ENCODE data around the gene TPCN1.
A peak's percentile ranks its signal among the peaks of the same experiment; 100 is the strongest.

Gene TPCN1

DNA sequence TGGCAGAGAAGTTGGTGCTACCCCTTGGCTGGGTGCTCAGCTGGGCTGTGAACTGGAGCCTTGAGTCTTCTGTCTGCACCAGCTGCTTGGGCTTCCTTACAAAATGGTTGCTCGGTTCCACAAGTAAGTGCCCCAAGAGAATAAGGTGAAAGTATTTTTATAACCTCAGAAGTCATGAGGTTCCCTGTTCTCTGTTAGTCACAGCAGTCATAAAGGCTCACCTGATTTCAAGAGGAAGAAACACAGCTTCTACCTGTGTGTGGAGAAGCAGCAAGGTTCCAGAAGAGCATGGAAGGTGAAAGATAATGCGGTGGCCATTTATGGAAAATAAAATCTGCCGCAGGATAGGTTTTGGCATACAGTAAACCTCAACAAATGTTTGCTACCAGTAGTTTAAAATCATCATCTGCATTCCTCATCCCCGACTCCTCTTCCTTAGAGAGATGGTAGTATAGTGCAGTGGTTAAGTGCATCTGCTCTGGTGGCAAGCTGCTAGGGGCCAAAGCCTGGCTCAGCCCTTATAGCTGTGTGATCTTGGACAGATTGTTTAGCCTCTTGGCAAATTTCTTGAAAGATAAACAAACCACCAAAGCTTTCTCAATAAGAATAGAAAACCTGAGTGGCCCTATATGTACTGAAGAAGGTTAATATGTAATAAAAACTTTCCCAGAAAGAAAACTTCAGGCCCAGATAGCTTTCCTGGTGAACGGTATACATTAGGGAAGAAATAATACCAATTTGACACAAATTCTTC is 32.4 kb downstream of the TPCN1 start:
- H3K27ac ChIP-seq, result no peak overlapping the region
- DNase-seq (ENCODE audit: low read depth, low spot score), result no peak

DNA sequence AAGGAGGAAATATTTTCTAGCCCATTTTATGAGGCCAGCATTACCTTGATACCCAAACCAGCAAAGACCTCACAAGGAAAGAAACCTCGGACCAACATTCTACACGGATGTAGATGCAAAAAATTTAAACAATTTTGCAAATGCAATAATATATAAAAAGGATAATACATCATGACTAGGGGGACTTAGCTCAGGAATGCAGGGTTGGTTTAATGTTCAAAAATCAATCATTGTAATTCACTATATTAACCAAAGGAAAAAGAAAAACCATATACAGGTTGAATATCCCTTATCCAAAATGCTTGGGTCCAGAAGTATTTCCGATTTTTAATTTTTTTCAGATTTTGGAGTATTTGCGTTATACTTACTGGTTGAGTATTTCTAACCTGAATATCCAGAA is 33.0 kb downstream of the TPCN1 start:
- DNase-seq (ENCODE audit: low read depth, low spot score), result no peak
- H3K27ac ChIP-seq, result no peak overlapping the region

DNA sequence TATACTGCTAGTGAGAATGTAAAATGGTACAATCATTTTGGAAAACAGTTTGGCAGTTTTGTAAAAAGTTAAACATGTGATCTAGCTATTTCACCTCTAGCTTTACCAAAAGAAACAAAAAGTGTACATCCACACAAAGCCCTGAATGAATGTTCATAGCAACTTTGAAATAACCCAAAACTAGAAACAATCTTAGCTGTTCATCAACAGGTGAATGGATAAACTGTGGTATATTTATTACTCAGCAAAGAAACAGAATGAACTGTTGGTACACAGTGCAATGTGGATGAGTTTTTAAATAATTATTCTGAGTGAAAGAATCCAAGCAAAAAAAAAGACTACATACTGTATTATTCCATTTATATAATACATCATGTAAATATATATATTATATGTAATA is 36.3 kb downstream of the TPCN1 start:
- no peak for DNase-seq (ENCODE audit: low read depth, low spot score)
- H3K27ac ChIP-seq, result no peak overlapping the region

DNA sequence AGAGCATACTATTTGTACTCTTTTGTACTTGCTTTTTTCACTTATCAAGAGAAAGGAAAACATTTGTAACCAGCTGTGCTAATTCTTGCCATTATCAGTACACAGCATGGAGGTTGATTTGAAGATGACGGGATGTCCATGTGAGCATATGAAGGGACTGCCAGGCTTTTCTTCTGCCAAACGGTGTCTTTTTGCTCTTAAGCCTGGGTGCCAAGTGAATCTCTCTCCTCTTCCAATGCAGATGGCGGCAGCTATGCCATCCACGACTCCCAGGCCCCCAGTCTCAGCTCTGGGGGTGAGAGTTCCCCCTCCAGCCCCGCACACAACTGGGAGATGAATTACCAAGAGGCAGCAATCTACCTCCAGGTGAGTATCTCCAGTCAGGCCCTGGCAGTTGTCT is 38.9 kb downstream of the TPCN1 start:
- no peak for DNase-seq (ENCODE audit: low read depth, low spot score)
- H3K27ac ChIP-seq, result no peak overlapping the region

DNA sequence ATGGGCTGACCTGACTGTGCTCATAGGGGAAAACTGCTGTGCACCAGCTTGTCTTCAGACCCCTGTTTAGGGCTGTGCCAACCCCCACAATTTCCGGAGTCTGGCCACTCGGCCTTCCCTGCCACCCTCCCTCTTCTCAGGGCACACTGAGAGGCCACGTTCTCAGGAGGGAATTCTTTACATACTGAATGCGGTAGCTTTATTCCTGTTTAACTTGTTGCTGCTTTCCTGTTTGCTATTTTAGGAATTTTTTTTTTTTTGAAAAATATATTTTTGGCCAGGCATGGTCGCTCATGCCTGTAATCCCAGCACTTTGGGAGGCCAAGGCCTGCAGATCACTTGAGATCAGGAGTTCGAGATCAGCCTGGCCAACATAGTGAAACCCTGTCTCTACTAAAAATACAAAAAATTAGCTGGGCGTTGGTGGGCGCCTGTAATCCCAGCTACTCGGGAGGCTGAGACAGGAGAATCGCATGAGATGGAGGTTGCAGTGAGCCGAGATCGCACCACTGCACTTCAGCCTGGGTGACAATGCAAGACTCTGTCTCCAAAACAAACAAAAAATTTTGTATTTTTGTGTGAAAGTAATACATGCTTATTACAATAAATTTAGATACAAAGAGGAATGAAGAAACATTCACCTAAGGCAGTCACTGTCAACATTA is 39.5 kb downstream of the TPCN1 start:
- H3K27ac ChIP-seq, result no peak overlapping the region
- DNase-seq (ENCODE audit: low read depth, low spot score), result no peak

DNA sequence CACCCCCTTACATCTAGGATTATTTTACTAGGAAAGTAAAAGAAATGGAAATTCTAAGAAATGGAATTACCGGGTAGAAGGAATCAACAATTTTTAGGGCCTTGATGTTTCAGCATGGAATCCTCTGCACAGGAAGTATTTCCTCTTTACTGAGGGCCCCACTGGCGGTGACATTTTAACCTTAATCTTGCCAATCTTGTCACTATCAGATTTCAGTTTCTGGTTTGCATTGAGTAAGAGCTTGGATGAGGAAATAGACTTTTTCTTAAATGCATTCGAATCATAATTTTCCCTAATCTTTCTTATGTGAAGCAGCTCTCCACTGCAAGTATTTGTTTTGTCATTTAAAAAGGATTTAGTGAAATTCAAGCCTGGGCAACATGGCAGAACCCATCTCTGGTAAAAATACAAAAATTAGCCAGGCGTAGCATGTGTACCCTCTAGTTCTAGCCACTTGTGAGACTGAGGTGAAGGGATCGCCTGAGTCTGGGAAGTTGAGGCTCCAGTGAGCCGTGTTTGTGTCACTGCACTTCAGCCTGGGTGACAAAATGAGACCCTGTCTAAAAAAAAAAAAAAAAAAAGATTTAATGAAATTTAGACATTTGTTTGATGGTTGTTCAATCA is 40.7 kb downstream of the TPCN1 start:
- no peak for DNase-seq (ENCODE audit: low read depth, low spot score)
- H3K27ac ChIP-seq, result no peak overlapping the region

DNA sequence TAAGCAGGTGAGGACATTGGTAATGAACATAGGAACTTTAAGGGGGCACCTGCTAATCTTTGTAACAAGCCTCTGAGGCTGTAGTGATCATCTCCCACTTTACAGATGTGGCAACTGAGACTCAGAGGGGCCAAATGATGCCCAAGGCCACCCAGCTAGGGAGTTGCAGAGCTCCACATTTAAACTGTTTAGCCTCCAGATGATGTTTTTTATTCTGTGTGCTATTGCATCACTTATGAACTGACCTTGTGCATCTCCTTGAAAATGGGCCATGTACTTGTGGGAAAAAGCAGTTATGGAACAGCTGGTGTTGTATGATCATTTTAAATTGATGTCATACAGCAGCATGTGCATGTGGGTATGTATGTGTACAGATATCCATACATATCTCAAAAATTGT is 41.4 kb downstream of the TPCN1 start:
- H3K27ac ChIP-seq, result no peak overlapping the region
- DNase-seq (ENCODE audit: low read depth, low spot score), result no peak

DNA sequence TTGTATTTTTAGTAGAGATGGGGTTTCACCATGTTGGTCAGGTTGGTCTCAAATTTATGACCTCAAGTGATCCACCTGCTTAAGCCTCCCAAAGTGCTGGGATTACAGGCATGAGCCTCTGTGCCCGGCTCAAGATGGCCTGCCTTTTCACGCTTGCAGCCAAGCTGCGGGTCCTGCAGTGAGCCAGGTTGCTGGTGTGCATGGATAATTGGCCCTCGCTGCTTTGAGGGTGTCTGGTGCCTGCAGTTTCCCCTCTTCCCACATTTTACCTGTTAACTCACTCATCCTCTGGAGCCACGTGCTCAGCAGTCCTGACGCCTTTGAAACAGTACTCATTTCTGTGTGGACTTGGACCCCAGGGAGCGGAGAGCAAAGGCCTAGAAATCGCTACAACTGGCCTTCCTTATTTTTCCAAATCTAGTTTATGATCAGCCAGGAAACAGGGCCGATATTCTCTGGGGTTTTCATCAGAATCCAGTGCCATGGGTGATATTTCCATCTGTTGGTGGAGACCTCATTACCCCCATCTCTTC is 42.2 kb downstream of the TPCN1 start:
- no peak overlapping the region for H3K27ac ChIP-seq
- no peak for DNase-seq (ENCODE audit: low read depth, low spot score)

DNA sequence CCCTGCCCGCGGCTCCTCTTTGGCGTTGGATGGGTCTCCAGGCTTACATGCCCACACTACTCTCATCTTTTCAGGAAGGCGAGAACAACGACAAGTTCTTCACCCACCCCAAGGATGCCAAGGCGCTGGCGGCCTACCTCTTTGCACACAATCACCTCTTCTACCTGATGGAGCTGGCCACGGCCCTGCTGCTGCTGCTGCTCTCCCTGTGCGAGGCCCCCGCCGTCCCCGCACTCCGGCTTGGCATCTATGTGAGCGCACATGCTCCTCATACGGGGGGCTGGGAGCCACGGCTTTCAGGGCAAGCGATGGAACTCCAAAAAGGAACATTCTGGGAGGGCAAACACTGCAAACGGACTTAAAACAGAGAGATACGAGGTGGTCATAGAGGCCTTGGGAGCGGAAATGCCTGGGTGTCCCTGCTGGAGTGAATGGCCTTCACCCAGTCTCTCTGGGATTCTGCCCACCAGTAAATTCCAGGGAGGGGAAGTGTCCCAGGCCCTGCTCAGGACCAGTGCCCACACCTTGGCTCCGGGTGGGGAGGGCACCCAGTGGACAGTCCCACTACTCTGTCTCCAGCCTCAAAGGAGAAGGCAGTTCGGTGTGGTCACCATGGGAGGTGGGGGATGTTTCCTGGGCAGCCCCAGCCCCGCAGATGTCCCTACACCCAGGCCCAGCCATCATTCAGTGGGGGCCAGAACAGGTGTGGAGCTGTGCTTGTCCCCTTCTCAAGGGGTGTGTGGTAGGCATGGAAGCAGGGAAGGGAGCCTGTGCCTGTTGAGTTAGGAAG is 45.0 kb downstream of the TPCN1 start:
- DNase-seq (ENCODE audit: low read depth, low spot score), result no peak
- no peak overlapping the region for H3K27ac ChIP-seq

DNA sequence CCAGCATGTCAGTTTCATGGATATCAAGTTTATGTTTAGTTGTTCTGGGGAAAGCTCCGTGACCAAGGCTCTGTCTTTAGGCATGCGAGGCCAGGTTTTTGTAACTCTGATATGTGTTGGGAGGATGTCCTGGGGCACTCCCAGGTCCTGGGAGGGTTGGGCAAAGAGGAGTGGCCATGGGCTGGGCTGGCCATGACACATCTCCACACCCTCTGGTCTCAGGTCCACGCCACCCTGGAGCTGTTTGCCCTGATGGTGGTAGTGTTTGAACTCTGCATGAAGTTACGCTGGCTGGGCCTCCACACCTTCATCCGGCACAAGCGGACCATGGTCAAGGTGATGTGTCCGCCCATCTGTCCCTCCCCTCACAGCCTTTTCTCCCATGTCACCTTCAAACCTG is 46.4 kb downstream of the TPCN1 start:
- DNase-seq (ENCODE audit: low read depth, low spot score), result no peak
- peak overlapping the region; percentile 26 for H3K27ac ChIP-seq

DNA sequence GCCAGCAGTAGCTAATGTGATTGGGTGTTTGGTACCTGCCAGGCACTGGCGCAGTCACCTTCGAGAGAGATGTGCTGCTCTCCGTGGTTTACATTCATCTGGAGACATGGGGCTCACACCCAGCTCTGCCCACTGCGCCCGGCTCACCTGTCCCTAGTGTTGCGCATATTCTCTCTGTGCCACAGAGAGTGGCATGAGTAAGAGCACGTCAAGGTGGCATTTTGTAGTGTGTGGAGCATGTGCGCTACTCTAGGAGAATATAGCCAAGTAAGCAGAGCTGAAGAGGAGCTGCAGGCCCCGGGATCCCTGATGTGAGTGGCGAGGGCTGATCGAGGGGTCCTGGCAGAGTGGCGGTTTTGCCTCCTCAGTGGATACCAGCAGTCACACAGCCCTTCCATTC is 46.9 kb downstream of the TPCN1 start:
- H3K27ac ChIP-seq, result peak overlapping the region; percentile 26
- no peak for DNase-seq (ENCODE audit: low read depth, low spot score)

DNA sequence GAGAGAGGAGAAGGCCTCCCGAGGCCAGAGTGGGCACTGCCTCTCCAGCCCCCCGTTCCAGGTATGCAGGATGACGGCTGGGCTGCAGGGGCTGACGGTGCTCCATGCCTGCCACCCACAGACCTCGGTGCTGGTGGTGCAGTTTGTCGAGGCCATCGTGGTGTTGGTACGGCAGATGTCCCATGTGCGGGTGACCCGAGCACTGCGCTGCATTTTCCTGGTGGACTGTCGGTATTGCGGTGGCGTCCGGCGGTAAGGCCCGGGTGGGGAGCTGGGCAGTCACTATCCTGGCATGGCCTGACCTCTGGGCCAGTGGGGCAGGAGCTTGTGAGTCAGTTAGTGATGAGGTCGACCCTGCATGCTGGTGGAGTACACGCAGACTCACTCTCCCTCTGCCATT is 47.4 kb downstream of the TPCN1 start:
- no peak for DNase-seq (ENCODE audit: low read depth, low spot score)
- H3K27ac ChIP-seq, result no peak overlapping the region

DNA sequence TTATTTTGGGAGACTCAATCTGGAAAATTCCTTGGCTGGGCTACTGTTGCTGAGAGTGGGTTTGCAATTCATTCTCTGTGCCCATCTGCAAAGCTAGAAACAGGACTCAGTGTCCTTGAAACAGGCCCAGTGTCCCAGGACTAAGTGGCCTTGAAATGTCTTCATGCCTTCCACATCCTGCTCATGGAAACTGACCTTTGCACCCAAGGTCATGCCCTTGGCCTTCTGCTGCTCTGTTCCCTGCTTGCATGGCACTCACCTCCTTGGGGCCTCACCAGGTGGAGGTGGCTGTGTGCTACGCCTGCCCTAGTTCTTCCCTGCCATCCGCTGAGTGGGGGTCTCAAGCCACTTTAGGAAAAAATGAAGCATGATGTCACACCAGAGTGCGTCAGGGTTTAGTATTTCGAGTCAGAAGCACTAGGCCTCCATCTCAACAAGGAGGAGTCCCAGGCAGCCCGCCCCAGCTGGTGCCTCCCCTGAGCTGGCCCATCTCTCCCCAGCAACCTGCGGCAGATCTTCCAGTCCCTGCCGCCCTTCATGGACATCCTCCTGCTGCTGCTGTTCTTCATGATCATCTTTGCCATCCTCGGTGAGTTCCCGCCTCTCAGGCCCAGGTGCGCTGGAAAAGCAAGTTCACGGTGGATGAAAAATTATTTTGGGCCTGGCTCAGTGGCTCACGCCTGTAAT is 48.1 kb downstream of the TPCN1 start:
- DNase-seq (ENCODE audit: low read depth, low spot score), result no peak
- H3K27ac ChIP-seq, result no peak overlapping the region

DNA sequence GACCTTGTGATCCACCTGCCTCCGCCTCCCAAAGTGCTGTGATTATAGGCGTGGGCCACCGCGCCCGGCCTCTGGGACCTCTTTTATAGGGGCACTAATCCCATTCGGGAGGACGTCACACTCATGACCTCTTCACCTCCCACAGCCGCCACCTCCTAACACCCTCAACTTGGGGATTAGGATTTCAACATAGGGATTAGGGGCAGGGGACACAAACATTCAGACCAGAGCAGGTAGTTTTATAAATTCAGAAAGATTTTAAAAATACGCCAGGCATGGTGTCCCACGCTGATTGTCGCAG is 49.4 kb downstream of the TPCN1 start:
- no peak overlapping the region for H3K27ac ChIP-seq

DNA sequence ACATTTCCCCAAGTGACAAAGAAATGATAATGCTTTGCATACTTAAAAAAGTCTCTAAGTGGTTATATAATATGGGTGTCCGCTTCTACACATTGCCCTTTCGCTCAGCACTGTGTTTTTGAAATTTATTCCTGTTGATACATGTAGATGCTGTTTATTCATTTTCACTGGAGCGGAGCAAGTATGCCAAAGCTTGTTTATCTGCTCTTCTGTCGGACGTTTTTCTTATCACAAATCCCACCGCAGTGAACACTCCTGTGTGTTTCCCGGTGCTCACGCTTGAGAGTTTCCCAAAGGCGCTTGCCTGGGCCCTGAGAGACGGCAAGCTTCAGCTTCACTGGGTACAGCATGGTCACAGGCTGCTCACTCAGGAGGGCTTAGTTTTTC is 50.2 kb downstream of the TPCN1 start:
- DNase-seq (ENCODE audit: low read depth, low spot score), result no peak
- peak overlapping the region; percentile 38 for H3K27ac ChIP-seq

More for the DNA sequence above, 49.4 kb downstream of the TPCN1 start:
- no peak for DNase-seq (ENCODE audit: low read depth, low spot score)

DNA sequence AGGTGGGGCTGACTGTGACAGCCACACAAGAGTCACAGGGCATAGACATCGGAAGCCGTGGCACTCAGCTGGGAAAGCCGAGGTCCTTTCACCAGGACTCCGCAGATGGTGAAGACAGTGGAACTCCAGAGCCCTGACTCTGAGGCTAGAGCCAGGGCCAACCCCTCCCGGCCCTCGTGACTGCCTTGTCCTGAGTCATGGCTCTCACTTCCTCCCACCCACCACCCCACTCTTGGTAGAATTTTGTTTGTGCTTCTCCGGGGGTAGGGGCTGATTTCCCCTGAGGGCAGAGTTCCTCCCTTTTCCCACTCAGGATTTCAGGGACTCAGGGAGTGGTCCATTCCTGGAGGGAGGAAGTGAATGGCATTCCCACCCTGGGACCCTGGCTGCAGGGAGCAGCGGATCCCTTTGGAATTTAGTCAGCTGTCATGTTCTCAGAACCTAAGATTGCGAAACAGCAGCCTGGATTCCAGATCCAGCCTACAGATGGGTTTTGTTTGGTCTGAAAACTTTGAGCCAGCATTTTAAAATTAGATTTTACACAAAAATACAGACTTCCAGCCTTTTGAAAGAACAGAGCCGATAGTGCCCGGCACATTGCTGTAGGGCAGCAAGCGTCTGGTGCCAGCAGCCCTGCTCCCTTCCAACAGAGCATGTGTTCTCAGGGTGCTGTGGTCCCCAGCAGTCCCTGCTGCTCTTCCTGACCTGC is 50.7 kb downstream of the TPCN1 start:
- peak overlapping the region; percentile 38 for H3K27ac ChIP-seq
- DNase-seq (ENCODE audit: low read depth, low spot score), result no peak

DNA sequence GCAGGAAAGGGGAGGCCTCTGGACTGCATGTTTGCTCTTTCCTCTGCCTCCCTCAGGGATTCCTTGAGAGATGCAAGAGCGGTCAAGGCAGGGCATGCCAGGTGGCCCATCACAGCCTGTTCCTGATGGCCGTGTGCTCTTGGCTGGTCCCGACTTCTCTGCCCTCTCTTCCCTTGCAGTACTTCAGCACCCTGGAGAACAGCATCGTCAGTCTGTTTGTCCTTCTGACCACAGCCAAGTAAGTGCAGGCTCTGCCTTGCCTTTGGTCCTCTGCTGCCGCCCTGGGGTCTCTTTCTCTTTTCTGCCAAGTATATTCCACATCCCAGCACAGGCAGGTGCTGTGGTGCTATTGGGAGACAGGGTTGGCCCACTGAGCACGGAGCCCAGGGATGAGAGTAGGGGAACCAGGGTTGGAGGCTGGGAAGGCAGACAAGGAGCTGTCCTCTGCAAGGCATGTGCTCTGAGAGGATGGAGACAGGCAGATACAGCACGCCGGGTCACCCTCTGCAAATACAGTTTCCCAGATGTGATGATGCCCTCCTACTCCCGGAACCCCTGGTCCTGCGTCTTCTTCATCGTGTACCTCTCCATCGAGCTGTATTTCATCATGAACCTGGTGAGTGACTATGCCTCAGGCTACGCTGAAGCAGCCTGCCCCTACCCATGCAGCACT is 51.9 kb downstream of the TPCN1 start:
- no peak for DNase-seq (ENCODE audit: low read depth, low spot score)
- no peak overlapping the region for H3K27ac ChIP-seq

DNA sequence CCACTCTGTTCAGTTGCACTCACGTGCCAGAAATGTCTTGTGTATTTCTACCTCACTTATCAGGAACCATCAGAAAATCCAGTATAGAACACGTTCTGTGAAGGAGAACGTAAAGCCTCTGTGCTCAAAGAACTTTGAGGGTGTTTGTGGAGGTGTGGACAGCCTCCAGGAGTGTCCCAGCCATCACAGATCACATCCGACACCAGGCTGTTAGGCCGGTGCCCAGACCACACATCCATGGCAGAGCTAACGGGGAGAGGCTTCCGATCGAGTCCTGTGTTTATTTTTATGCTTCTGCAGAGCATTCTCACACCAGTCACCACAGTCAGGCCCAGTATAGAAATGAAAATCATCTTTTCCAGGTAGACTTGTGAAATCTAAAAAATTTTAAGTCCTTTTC is 53.6 kb downstream of the TPCN1 start:
- no peak overlapping the region for H3K27ac ChIP-seq
- DNase-seq (ENCODE audit: low read depth, low spot score), result no peak

DNA sequence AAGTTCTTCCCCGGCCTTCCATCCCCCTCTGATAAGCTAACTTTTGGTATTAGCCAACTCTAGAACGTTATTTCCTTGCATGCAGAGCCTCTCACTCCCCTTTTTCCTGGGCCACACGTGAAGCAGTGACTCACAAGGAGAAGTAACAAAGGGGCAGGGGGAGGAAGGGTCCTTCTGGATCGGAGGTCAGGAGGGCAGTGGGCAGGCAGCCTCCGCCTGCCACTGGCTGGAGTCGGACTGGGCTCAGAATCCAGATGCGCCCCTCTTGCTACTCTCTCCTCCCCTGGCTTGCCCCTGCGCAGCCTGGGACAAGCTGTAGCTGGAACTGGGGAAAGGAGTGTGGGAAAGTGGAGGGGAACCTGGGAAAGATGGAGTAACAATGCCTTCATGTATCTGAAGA is 55.0 kb downstream of the TPCN1 start:
- H3K27ac ChIP-seq, result no peak overlapping the region
- DNase-seq (ENCODE audit: low read depth, low spot score), result no peak

Measured in epithelial cell of prostate (primary cell).